Upper lobe of left lung (tissue), 4 donors: ENCODE results near the gene LHX2.

Source experiments
- EP300 ChIP-seq, 4 donors: sonication (generic); formaldehyde crosslinking; IDR thresholded peaks; one replicate each; pipeline ENCODE4 v1.5.1; 2017; ENCODE audit warnings: antibody characterized with exemption in 4 of 4, control low read depth in 2 of 4
- POLR2A ChIP-seq, 4 donors: fragments of 450-650 bp; IDR thresholded peaks; one replicate each; pipeline ENCODE4 v1.5.1; 2016 to 2017; ENCODE audit warnings: antibody characterized with exemption in 4 of 4, mild to moderate bottlenecking in 2 of 4
- TF ChIP-seq, protein P1 (sequence below), 6 experiments: fragments of 450-650 bp in 4 of 6; fragments of 200-600 bp in 2 of 6; sonication (generic) in 2 of 6; IDR thresholded peaks; one replicate each; pipeline ENCODE4 v1.5.1; 2016 to 2019; ENCODE audit warnings: antibody characterized with exemption in 6 of 6

DNA sequence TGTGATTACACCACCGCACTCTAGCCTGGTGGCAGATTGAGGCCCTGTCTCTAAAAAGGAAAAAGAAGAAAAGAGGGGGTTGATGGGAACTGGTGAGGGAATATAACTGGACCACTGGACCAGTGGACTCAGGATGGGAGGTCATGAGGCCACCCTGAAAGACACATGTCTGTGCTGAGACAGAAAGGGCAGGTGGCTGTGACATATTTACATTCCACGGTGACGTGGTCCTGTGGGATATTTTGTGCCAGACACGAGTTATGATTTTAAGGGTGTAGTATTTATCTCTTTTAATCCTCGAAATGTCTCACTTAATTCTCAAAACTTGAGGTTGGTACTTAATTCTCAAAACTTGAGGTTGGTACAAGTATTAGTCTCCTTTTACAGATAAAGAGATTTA, 32.9 kb downstream of the LHX2 start:
- TF ChIP-seq, protein P1, sequence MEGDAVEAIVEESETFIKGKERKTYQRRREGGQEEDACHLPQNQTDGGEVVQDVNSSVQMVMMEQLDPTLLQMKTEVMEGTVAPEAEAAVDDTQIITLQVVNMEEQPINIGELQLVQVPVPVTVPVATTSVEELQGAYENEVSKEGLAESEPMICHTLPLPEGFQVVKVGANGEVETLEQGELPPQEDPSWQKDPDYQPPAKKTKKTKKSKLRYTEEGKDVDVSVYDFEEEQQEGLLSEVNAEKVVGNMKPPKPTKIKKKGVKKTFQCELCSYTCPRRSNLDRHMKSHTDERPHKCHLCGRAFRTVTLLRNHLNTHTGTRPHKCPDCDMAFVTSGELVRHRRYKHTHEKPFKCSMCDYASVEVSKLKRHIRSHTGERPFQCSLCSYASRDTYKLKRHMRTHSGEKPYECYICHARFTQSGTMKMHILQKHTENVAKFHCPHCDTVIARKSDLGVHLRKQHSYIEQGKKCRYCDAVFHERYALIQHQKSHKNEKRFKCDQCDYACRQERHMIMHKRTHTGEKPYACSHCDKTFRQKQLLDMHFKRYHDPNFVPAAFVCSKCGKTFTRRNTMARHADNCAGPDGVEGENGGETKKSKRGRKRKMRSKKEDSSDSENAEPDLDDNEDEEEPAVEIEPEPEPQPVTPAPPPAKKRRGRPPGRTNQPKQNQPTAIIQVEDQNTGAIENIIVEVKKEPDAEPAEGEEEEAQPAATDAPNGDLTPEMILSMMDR (IDR thresholded peaks at IDR 0.05): no peak
- TF ChIP-seq EP300 (IDR thresholded peaks at IDR 0.05) (no peak), POLR2A (IDR thresholded peaks at IDR 0.05) (no peak)
